Esophagus muscularis mucosa (tissue), 4 donors: ENCODE measurements around the gene DBNDD2. TPM values are rescaled to one million over a fixed set of nuclear protein-coding genes. Genes with fewer than 3 reads are reported as not detected.

Experiments used
- DNase-seq: peaks from one replicate; pipeline ENCODE4 v3.0.0-alpha.2; 2017; ENCODE audit errors: extremely low spot score
- H3K27ac ChIP-seq, 4 donors: fragments of 200-600 bp; sonication (generic); replicated peaks in 1 of 4; 1 replicate in 3 of 4; 2 replicates in 1 of 4; pipeline ENCODE4 v1.5.1; 2016 to 2019; ENCODE audit warnings: mild to moderate bottlenecking in 1 of 4
- H3K27me3 ChIP-seq, 4 donors: fragments of 200-600 bp; sonication (generic); one replicate each; pipeline versions ENCODE4 v1.5.1 to v1.6.0; 2016 to 2019
- H3K36me3 ChIP-seq, 4 donors: fragments of 200-600 bp; sonication (generic); one replicate each; pipeline ENCODE4 v1.5.1; 2016 to 2019
- H3K4me1 ChIP-seq, 4 donors: fragments of 200-600 bp; sonication (generic); one replicate each; pipeline ENCODE4 v1.5.1; 2016 to 2019
- H3K4me3 ChIP-seq, 4 donors: fragments of 200-600 bp; sonication (generic); 1 replicate in 2 of 4; 2 replicates in 2 of 4; pipeline ENCODE4 v1.5.1; 2016 to 2019; ENCODE audit warnings: mild to moderate bottlenecking in 4 of 4, moderate library complexity in 1 of 4
- H3K9me3 ChIP-seq, 4 donors: fragments of 200-600 bp; sonication (generic); 1 replicate in 3 of 4; 2 replicates in 1 of 4; pipeline ENCODE4 v1.5.1; 2016 to 2019
- CTCF ChIP-seq, 3 experiments: fragments of 200-600 bp in 2 of 3; fragments of 450-650 bp in 1 of 3; sonication (generic) in 2 of 3; IDR thresholded peaks; one replicate each; pipeline ENCODE4 v1.5.1; 2017 to 2019; ENCODE audit warnings: antibody characterized with exemption in 3 of 3, mild to moderate bottlenecking in 2 of 3, moderate library complexity in 1 of 3
- EP300 ChIP-seq: sonication (generic); formaldehyde crosslinking; IDR thresholded peaks from one replicate; pipeline ENCODE4 v1.6.1; 2017; ENCODE audit warnings: antibody characterized with exemption
- POLR2A ChIP-seq: fragments of 450-650 bp; IDR thresholded peaks from one replicate; pipeline ENCODE4 v1.6.1; 2017; ENCODE audit warnings: antibody characterized with exemption, moderate library complexity, mild to moderate bottlenecking, low read depth
- POLR2AphosphoS5 ChIP-seq, 2 donors: sonication (generic); formaldehyde crosslinking; IDR thresholded peaks; one replicate each; pipeline ENCODE4 v1.6.1; 2017; ENCODE audit warnings: antibody characterized with exemption in 2 of 2
- WGBS: methylation state at CpG from one replicate; pipeline ENCODE4 v1.1.5; 2018; 5-methylcytosine and 5-hydroxymethylcytosine counted together
- intact Hi-C: fragments of 100-400 bp; cut with DNase I; formaldehyde crosslinking; loops from one replicate; pipeline ENCODE4 v1.15.1; 2023
- total RNA-seq, 4 donors: library from RNA; depleted of rRNA; stranded (reverse); fragments of >200 nt; gene quantifications; one replicate each; pipeline versions ENCODE4 v1.1.0 to v1.2.1, GENCODE V29; 2016

The DBNDD2 gene
- total RNA-seq, 4 donors from 2014 or later, result 63.0 to 130 (median 109) TPM

GRCh38 chr20:45433316-45433715, 25.2 kb downstream of the DBNDD2 start:
- peaks cover 5 to 14% (median 12%) of the 10 kb centered on the region in 4 donors for H3K4me1 ChIP-seq
- WGBS, result 48% methylated on average over 3 of the region's 3 CpGs
- no peaks in the 10 kb centered on the region for H3K36me3 ChIP-seq
- H3K27me3 ChIP-seq, result no peaks in the 10 kb centered on the region
- no peaks in the 10 kb centered on the region for H3K9me3 ChIP-seq
- TF ChIP-seq CTCF (IDR thresholded peaks at IDR 0.05) (no peak), POLR2AphosphoS5 (IDR thresholded peaks at IDR 0.05) (peak; percentile 14 to 69)
- DNase-seq, result no peak
- H3K4me3 ChIP-seq, result no peak overlapping the region
- peak overlapping the region in 3 of 4 donors; percentile 2 to 43 (median 36) for H3K27ac ChIP-seq
- intact Hi-C loops, result loop anchor here (10.0 kb wide), 1 partner anchor 341 kb away; no protein-coding TSS in a partner anchor

- Histone ChIP-seq H3K4me3 (no peak overlapping the region), H3K36me3 (no peaks in the 10 kb centered on the region), H3K4me1 (peaks cover 5 to 14% (median 12%) of the 10 kb centered on the region in 4 donors), H3K27ac (peak overlapping the region in 1 of 4 donors; percentile 43), H3K9me3 (no peaks in the 10 kb centered on the region), H3K27me3 (no peaks in the 10 kb centered on the region)
- intact Hi-C loops, result loop anchor here (10.0 kb wide), 1 partner anchor 341 kb away; no protein-coding TSS in a partner anchor
- TF ChIP-seq POLR2A (no peak), POLR2AphosphoS5 (IDR thresholded peaks at IDR 0.05) (no peak), CTCF (IDR thresholded peaks at IDR 0.05) (no peak), EP300 (no peak)
- WGBS, result 94% methylated on average over 4 of the region's 4 CpGs
- no peak for DNase-seq
Observed at GRCh38 chr20:45433976-45434375, 25.9 kb downstream of the DBNDD2 start.

- peak overlapping the region; percentile 80 to 84 (median 82) for H3K27ac ChIP-seq
- H3K27me3 ChIP-seq, result no peaks in the 10 kb centered on the region
- no peaks in the 10 kb centered on the region for H3K36me3 ChIP-seq
- no peaks in the 10 kb centered on the region for H3K9me3 ChIP-seq
- H3K4me1 ChIP-seq, result peaks cover 5 to 14% (median 12%) of the 10 kb centered on the region in 4 donors
- peak; percentile 95 for DNase-seq
- H3K4me3 ChIP-seq, result peak overlapping the region; percentile 59 to 77 (median 60)
- intact Hi-C loops, result loop anchor here (1.0 to 10.0 kb wide), 3 partner anchors 63 to 338 kb away; no protein-coding TSS in a partner anchor
- TF ChIP-seq CTCF (IDR thresholded peaks at IDR 0.05), result peak; percentile 94 to 98 (median 96)
- TF ChIP-seq POLR2AphosphoS5 (IDR thresholded peaks at IDR 0.05), result peak; percentile 67 to 81
- TF ChIP-seq POLR2A, result no peak
- 24% methylated on average over 13 of the region's 33 CpGs for WGBS
Observed at GRCh38 chr20:45436732-45437485, 28.8 kb downstream of the DBNDD2 start.

GRCh38 chr20:45440424-45440823, 32.3 kb downstream of the DBNDD2 start:
- Histone ChIP-seq H3K4me3 (no peak overlapping the region), H3K36me3 (no peaks in the 10 kb centered on the region), H3K4me1 (peaks cover 5 to 9% (median 7%) of the 10 kb centered on the region in 4 donors), H3K27ac (no peak overlapping the region), H3K27me3 (no peaks in the 10 kb centered on the region), H3K9me3 (no peaks in the 10 kb centered on the region)
- 89% methylated on average over 3 of the region's 3 CpGs for WGBS
- TF ChIP-seq POLR2AphosphoS5 (IDR thresholded peaks at IDR 0.05) (no peak), CTCF (IDR thresholded peaks at IDR 0.05) (no peak), POLR2A (no peak), EP300 (no peak)
- DNase-seq, result no peak
- intact Hi-C loops, result no loop called here
